NCI-H1930 (cell line): ENCODE measurements around the gene CYP2C9.
"Not testable (repeated sequence)": the region's sequence is repeated elsewhere in the genome, so short reads cannot be mapped to it uniquely, and the experiment has no call there.

Experiments used
- DNase-seq, 2 experiments: peaks; one replicate each; lab custom pipeline; 2025; lab: John Stamatoyannopoulos, UW

The CYP2C9 gene

DNA sequence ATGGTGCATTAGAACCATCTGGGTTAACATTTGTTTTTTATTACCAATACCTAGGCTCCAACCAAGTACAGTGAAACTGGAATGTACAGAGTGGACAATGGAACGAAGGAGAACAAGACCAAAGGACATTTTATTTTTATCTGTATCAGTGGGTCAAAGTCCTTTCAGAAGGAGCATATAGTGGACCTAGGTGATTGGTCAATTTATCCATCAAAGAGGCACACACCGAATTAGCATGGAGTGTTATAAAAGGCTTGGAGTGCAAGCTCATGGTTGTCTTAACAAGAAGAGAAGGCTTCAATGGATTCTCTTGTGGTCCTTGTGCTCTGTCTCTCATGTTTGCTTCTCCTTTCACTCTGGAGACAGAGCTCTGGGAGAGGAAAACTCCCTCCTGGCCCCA, at the start of gene CYP2C9:
Gene CYP2C9 (plus strand): TSS at position 276 of the 400 bp plus-strand sequence. CDS start 25 bp downstream, at position 301.
- no peak for DNase-seq

DNA sequence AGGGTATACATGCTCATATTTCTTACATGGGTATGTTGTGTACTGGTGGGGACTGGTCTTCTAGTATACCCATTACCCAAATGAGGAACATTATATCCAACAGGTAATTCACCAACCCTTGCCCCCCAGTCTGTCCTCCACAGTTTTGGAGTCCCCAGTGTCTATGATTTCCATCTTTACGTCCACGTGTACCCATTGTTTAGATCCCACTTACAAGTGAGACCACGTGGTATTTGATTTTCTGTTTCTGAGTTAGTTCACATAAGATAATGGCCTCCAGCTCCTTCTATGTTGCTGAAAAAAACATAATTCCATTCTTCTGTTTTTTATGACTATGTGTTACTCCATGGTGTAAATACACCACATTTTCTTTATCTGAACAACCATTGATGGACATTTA, 49.3 kb upstream of the CYP2C9 start:
- DNase-seq, result no peak

DNA sequence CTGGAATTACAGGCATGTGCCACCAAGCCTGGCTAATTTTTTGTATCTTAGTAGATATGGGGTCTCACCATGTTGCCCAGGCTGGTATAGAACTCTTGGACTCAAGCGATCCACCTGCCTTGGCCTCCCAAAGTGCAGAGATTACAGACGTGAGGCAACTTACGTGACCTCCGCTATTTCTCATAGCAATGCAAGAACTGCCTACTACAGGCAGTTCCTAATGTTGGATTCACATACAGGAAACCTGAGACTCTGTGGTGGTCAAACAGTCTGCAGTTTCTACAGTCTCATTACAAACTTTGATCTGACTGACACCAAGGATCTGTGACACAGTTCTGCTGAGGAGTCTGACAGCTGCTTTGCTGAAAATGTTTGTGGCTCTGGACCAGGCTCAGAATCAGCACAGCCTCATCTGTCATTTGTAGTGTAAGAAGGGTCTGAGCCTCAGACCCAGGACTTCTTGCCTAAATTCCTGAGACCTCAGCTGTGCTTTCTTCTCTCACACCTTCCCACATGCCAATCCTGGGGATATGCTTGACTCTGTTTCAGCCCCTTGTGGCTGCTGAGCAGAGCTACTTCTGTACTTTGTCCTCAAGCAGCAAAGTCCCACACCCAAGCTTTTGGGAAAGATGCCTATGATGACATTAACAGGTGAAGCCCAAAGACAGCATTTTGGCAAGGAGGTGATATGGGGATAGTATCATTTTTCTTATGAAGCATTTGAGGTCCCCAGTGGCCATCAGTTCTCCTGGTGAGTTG, 48.0 kb upstream of the CYP2C9 start:
- DNase-seq, result no peak

DNA sequence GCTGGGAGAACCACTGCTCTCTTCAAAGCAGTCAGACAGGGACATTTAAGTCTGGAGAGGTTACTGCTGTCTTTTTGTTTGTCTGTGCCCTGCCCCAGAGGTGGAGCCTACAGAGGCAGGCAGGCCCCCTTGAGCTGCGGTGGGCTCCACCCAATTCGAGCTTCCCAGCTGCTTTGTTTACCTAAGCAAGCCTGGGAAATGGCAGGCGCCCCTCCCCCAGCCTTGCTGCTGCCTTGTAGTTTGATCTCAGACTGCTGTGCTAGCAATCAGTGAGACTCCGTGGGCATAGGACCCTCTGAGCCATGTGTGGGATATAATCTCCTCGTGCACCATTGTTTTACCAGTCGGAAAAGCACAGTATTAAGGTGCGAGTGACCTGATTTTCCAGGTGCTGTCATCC, 40.0 kb upstream of the CYP2C9 start:
- DNase-seq, result not testable (repeated sequence)

DNA sequence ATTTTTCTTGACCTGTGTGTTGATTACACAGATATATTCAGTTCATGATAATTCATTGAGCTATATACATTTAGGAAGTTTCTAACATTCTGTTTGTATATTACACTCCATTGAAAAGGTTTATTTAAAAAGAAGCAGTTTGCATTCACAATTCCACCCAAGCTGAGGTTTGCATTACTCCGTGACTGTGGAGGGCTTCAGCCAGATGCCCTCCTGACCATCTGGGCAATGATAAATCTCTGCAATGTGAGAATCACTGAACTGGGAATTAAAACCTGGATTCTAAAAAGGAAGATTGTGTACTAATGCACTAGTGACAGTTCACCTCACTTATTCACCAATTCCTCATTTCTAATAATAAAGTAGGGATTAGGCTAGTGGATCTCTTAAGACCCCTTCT, 36.4 kb upstream of the CYP2C9 start:
- DNase-seq, result no peak

DNA sequence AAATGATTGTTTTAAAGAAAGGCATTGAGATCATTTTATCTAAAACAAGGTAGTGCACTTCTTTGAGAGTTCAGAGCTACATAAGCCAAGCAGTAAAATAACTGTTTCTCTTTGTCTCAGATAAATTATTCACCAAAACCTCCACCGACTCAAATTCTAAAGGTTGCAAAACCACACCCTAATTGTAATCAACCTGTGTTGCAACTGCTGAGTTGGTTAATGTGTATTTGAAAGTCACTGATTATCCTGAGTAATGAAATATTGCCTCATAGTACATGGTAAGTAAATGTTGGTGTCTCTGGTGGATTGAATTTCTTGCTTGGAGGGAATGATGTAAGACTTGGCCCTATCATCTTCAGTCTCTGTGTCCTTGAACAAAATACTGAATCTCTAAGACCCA, 35.9 kb upstream of the CYP2C9 start:
- DNase-seq, result no peak

DNA sequence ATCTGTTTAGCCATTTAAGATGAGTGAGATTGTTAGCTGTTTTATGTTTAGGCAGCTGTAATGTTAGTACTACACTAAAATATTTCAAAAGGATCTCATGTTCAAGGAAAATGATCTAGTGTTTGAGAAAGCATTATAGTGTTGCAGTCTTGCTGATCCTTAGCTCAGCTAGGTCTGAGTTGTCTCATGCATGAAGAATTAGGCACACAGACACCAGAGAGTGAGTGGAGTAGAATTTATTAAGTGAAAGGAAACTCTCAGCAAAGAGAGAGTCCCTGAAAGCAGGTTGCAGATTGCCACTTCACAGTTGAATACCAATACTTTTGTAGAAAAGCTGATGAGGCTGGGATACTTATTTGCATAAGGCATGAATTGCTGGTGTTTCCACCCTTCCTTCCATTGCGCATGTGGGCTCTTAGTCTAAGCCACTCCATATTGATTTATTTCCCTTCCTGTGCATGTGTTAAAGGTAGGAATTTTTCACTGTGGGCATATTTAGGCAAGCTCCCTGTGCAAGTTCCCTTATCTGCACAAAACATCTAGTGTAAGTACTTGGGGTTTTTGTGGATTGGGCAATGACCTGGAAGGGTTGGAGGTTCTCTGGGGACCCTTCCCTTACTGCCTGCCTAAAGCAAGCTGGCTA, 33.8 kb upstream of the CYP2C9 start:
- not testable (repeated sequence) for DNase-seq

DNA sequence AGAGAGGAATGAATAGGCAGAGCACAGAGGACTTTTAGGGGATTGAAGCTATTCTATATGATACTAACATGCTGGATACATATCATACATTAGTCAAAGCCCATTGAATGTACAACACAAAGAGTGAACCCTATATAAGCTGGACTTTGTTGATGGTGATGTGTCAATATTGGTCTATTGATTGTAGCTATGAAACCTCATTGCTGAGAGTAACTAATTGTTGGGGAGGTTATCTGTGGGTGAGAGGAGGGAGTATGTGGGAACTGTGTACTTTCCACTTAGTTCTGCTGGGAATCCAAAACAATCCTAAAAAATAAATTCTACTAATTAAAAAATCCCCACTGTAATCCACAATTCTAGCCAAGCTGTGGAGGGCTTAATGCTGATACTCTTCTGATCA, 22.0 kb upstream of the CYP2C9 start:
- no peak for DNase-seq

DNA sequence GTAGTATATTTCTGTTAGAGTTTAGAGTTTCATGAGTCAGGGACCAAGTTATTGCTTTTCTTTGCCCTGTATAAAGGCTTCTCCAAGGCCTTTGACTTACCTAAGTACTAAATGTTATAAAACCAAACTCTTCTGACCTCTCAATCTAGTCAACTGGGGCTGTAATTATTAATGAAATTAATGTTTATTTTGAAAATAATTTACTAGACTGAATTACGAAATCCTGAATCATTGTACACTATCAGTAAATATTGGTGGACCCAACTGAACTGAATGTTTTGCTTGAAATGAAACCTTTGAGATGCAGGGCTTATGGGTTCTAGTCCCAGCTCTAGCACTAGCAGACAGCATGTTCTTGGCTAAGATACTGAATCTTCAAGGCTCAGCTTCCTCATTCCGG, 1.7 kb upstream of the CYP2C9 start:
- DNase-seq, result no peak

DNA sequence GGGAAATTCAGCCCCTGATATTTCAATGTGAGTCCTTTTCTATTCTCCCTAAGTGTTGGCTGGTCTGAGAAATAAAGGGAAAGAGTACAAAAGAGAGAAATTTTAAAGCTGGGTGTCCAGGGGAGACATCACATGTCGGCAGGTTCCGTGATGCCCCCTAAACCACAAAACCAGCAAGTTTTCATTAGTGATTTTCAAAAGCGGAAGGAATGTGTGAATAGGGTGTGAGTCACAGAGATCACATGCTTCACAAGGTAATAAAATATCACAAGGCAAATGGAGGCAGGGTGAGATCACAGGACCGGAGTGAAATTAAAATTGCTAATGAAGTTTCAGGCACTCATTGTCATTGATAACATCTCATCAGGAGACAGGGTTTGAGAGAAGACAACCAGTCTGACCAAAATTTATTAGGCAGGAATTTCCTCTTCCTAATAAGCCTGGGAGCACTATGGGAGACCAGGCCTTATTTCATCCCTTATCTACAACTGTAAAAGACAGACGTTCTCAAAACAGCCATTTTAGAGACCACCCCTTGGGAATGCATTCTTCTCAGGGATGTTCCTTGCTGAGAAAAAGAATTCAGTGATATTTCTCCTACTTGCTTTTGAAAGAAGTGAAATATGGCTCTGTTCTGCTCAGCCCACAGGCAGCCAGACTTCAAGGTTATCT, 5.1 kb downstream of the CYP2C9 start:
- not testable (repeated sequence) for DNase-seq

DNA sequence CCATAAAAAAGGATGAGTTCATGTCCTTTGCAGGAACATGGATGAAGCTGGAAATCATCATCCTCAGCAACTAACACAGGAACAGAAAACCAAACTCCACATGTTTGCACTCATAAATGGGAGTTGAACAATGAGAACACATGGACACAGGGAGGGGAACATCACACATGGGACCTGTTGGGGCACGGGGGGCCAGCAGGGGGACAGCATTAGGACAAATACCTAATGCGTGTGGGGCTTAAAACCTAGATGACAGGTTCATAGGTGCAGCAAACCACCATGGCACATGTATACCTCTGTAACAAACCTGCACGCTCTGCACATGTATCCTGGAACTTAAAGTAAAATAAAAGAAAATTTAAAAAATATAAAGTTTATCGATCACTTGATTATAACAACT, 7.7 kb downstream of the CYP2C9 start:
- DNase-seq, result not testable (repeated sequence)

DNA sequence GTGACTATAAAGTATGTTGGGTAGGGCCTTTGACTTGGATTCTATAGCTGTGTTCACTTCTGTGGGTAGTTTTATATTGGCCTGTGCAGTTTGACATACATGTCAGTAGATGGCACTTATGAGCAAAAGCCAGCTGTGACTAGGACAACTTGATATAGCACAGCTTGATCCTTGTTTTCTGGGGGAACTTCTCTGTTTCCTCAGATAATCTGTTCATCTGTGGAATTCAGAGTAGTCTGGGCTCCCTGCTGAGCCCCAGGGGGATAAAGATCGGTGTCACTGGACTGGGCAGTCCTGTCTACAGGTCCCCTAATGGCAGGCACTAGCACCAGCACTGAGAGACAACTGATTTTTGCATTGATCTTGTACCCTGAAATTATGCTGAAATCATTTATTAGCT, 25.4 kb downstream of the CYP2C9 start:
- no peak for DNase-seq

DNA sequence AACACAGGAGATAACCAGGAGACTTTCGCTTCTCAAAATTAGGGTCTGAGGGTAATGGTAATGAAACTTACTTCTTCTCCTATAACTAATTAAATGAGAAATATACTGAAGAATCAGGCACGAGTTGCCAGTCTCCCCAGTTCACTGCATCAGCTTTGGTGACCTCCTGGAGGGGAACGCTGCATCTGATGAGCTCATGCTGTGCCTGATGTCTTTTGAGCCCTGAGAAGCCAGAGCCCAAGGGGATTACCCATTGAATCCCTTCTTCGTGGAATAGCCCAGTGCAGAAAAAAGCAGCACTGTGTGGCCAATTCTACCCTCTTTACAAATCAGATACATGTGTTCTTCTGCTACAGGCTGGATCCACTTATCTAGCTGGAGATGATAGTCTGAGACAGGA, 45.1 kb downstream of the CYP2C9 start:
- DNase-seq, result no peak

DNA sequence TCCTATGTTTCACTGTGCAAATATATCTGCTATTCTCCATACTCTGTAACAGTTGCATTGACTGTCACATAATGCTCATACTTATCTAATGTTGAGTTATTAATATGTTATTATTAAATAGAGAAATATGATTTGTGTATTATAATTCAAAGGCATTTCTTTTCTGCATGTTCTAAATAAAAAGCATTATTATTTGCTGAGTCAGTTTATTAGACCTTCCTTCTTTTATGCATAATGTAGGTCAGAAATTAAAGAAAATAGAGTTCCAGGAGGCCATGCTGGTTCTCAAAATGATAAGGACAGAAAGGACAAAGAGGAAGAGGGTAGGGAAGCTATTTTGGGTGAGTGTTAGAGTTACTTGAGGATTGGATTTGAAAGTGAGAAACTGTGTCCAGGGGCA, 50.7 kb downstream of the CYP2C9 start:
- no peak for DNase-seq

DNA sequence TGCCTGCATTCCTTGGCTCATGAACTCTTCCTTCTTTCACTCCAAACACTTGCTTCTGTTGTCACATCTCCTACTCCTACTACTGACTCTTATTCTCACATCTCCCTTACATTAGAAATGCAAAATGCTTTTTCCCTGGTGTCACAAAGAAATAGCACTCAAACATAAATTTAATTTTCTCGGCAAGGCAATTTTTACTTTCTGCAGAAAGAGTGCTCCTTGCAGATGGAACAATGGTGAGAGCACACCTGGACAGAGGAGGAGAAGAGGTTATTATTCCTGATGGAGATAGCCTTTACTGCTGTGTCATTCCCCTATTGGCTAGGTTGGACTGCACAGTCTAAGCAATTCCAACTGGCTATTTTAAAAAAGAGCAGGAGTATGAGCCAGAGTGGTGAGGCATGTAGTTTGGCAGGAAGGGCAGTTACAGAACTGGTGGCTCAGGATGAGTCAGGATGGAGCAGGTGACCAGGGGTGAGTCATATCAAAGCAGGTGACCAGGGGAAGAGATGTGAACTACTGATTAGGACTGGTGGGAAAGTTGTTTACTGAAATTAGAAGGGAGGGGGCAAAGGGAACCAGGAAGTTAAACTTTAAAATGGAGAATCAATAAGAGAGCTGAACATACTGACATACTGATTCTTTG, 52.9 kb downstream of the CYP2C9 start:
- DNase-seq, result no peak

DNA sequence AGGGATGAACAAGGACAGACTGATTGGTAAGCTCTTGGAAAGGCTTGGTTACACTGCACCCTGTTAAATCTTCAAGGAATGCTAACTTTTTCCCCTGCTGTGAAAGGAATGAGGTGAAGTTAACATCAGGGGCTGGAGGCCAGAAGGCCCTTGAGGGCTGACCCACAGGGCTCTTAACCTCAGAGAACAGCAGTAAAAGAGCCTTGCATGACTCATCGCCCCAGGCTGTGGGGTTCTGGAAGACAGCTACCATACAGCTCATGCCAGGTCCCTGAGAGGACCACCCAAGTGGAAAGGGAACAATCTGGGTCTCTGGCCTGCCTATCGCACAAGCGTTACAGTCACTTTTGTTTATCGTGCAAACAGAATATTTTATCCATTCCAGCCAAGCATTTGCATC, 54.4 kb downstream of the CYP2C9 start:
- no peak for DNase-seq

DNA sequence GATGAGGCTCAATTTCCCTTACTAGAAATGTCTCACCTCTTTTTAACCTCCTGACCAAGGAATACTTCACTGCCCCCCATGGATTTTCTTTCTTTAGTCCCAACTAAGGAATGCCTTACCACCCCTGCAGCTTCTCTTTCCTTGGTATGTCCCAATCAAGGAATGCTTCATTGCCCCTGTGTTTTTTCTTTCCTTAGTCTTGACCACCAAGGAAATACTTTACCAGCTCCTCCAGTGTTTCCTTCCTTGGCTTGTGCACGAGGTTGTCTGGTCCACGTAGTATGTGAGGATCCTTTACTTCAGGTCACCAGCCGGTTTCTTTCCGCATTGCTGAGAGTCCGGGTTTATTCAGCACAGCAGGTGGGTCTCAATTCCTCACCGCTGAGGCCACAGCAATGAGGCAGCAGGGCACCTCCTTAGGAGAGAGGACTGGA, 59.3 kb downstream of the CYP2C9 start:
- DNase-seq, result no peak

DNA sequence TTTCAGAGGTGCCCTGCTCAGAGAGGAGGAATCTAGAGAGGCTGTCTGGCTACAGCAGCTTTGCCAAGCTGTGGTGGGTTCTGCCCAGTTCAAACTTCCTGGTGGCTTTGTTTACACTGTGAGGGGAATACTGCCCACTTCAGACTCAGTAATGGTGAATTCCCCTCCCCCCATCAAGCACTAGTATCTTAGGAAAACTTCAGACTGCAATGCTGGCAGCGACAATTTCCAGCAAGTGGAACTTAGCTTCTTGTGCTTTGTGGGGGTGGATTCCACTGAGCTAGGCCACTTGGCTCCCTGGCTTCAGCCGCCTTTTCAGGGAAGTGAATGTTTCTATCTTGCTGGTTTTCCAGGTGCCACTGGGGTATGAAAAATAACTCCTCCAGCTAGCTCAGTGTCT, 88.0 kb downstream of the CYP2C9 start:
- DNase-seq, result no peak

DNA sequence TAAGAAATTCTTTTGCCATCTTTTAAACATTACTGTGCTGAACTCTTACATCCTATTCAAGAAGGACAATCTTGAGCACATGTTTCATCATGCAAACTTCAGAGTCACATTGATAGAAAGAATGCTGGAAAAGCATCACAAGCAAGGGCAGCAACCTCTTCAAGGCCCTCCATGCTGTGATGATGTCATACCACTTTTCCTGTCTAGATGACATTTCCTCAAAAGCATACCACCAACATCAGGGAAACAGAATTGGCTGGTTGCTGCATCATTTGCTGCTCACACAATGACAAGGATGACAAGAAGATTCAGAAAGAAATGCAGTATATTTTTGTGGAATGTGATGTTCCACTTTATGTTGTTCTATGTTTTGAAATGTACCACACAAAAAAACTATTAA, 93.2 kb downstream of the CYP2C9 start:
- no peak for DNase-seq

DNA sequence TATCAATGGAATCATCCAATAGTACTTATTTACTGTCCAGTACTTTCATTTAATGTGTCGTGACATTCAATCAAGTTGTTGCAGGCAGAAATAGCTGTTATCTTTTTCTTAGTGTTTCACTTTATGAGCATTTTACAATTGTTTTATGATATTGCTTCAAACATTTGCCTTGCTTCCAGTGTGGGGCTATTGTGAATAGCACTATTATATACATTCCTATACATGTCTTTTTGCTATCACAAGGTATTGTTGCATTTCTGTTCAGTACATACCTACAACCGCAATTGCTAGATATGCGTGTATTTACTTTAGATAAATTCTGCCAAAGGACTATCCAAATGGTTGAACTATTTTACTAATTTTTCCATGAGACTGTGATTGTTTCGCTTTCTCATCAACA, 95.9 kb downstream of the CYP2C9 start:
- no peak for DNase-seq

DNA sequence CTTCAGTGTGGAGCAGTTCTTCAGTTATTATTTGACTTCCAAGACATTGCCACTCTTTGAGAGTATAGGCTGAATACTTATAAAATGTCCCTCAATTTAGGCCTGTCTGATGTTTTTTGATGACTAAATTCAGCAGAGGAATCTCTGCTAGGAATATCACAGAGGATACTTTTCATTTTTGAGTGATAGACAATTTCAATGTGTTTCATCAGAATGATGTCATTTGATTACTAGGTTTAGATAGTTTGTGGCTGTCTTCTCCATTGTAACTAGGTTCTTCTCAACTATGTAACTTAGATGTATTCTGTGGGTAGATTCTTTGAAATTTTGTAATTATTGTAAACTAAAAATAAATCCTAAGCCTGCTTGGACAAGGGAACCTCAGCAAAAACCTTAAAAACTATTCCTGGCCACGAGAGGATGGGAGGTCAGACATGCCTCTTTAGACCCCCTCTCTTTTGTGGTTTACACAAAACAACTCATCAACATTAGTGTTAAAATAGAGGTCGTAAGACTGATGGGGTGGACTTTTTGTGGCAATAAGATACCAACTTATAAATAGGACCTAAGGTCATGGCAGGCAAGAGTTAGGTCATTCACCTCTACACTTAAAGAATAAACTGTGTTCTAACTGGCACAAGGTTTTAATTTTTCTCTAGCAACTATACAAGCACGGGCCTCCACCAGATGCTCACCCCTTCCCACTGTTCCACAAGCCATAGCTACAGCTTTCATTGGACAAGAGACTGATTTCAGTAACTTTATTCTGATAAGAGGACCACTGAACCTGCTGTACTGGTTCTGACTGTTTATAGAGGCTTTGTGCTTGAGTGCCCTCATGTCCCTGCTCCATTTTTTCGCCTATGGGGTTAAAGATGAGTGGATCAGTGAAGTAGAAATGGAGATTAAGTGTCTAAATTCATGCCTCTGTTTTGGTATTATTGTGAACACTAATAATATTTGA, 97.2 kb downstream of the CYP2C9 start:
- DNase-seq, result no peak

DNA sequence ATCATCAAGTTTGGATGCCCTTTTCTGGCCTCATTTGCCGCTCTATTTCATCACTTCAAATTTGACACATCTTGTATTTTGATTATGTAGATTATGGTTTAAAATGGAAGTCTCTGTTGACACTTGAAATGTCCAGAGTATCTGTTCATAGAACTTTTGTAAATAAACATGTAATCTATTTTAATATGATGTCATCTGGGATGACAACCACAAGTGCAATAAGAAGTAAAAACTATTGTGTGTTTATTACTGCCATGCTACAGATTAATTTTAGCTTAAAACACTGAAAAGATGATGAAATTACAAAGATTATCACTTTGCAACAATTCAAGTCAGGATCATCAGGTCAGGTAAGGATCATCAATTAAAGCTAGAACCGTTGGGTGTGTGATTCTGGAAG, 100.8 kb downstream of the CYP2C9 start:
- DNase-seq, result no peak
